Measurements from ENCODE around the gene FAM72A.
"Not testable (repeated sequence)": the region's sequence is repeated elsewhere in the genome, so short reads cannot be mapped to it uniquely, and the experiment has no call there.

Gene FAM72A

GRCh38 chr1:206169794-206170193 lies 32.8 kb downstream of the FAM72A start:
- DNase-seq = not testable (repeated sequence)

DNA sequence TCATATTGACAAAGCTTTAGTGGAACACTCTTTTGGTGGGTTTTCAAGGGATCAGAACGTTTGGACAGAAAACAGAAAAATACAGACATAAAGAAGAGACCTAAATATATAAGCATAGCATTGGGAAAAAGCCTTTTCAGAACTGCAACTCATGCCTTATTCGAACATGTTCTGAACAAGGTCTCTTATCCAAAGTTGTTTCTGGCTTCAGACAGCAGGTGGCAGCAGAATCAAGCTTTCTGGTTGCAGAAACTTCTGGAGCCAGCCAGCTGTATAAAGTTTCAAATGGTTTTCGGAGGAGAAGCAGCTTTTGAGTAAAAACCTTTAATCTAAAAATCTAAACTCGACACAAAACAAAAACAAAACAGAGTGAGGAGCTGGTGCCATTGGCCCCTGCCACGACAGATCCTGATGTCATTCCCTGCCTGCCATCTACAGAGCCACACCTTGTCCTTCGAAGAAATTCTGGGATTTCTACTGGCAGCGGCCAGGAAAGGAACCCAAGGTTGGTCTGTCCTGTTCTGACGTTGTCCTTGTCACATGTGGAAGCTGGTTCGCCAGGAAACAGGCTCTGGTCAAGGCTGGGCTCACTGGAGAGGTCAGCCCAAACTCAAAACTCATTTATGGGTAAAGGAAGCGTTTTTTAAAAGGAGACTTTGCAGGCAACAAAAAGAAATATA lies 35.1 kb downstream of the FAM72A start:
- not testable (repeated sequence) for DNase-seq

- DNase-seq = no peak
Observed at GRCh38 chr1:206145771-206146290, 56.8 kb downstream of the FAM72A start.

DNA sequence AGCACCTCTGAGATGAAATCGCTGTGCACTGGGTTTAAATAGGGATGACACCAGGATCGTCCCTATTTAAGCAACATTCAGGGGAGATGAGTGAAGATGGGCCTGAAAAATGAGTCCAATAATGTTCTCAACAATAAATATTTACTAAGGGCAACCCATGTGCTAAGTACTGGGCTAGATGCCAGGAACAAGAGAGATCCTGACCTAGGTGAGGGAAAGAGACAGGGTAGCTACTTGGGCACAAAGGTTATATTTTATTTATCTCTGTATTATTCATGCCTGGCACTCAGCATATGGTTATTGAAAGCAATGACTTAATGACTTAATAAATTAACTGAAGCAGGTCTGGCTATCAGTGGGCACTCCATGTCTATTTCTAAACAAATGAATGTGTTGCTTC lies 58.0 kb downstream of the FAM72A start:
- no peak for DNase-seq

DNA sequence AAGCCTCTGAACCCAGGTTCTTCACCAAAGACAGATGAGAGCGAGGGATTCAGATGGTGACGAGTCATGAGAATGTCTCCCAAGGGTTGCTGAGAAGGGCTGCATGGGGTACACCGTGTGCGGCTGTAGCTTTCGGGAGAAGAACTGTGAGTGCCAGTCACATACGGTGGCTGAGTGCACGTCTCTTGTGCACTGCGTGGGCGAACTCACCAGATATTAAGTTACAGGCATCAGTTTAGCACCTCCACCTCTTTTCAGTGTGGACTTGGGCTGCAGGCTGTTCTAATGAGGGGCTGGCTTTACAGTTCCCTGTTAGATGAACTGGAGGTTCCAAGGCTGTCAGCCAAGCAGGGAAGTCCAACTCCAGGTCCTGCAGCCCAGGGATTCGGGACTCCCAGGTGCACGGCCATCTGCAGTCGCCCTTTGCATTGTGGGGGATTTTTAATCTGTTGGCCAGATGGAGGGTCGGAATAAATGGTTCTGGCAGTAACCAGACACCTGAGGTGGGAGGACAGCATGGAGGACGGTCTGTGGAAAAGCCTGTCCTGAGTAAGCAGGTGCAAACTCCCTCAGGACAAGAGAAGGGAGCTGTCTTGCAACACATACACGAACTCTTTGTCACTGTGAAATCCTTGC lies 59.0 kb downstream of the FAM72A start:
- DNase-seq = no peak

DNA sequence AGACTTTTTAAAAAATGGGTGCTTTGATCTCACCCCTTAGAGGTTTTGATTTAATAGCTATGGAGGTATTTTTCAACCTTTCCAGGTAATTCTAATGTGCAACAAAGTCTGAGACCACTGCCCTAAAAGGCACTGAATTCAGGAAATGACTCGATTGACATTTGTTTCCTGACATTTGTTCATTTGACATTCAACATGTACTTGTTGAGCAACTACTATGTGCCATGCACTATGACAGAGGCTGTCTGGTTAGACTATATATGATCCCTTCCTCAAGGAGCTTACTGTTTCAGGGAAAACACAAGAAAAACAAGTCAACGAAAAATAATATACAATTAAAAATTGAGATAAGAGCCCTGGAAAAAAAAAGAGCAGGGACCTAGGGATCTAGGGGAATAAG lies 59.9 kb downstream of the FAM72A start:
- no peak for DNase-seq

GRCh38 chr1:206142011-206142410 lies 60.6 kb downstream of the FAM72A start:
- no peak for DNase-seq

DNA sequence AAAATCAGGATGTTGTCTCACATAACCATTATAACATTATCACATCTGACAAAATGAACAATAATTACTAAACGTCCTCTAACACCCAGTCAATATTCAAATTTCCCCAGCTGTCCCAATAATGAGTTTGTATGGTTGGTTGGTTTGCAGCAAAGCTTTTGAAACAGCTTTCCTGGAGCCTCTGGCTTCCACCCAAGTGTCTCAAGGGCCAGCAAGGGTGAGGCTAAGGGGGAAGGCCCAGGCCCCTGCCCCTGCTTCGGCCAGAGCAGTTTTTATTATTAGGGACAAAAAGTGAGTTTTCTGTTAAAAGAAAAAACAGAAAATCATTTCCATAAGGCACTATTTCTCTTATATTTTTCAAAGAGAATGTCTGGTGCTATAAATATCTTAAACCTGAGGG lies 66.4 kb downstream of the FAM72A start:
- DNase-seq = no peak
